ENCODE measurements around the gene PAPPA. TPM values are rescaled to one million over a fixed set of nuclear protein-coding genes. Genes with fewer than 3 reads are reported as not detected.

Gene PAPPA
- total and polyA plus RNA-seq, 2 of the 8 experiments (the other 6 are each of a cell fraction or from before 2014, with no cell fraction given): 0.18 to 0.63 TPM

GRCh38 chr9:116382053-116382452 lies 228.5 kb downstream of the PAPPA start:
- CTCF ChIA-PET (ENCODE audit: partially characterized antibody): interaction anchor here (1.0 to 1.6 kb wide), 2 partner anchors 34 to 221 kb away, joined by 3 to 4 read pairs; no protein-coding TSS in a partner anchor
- Histone ChIP-seq H2BK20ac (ENCODE audit: low read length) (no peak overlapping the region), H3K18ac (ENCODE audit: extremely low read depth, low read length) (no peak overlapping the region)

More at GRCh38 chr9:116382053-116382452, 228.5 kb downstream of the PAPPA start:
- H3K4me1 ChIP-seq (replicated peaks in 1 of 4; ENCODE audit: control insufficient read depth in 3 of 4, insufficient read depth in 4 of 4, low read length in 3 of 4): no peaks in the 10 kb centered on the region
- H3K4ac ChIP-seq (replicated peaks; ENCODE audit: insufficient read length, low read depth, low read length): no peak overlapping the region
- H4K5ac ChIP-seq (ENCODE audit: insufficient read length, low read depth, low read length): no peak overlapping the region
- H4K91ac ChIP-seq (replicated peaks; ENCODE audit: insufficient read length, low read length): no peak overlapping the region
- no peaks in the 10 kb centered on the region for H3K27me3 ChIP-seq (replicated peaks in 1 of 4; ENCODE audit: control insufficient read depth in 3 of 4, extremely low read depth in 1 of 4, insufficient read depth in 3 of 4, low read length in 3 of 4)
- TF ChIP-seq SRF (IDR thresholded peaks at IDR 0.05; ENCODE audit: low read depth, low read length): no peak
- TF ChIP-seq USF2 (IDR thresholded peaks at IDR 0.05; ENCODE audit: low read length): no peak
- TF ChIP-seq KDM1A (IDR thresholded peaks at IDR 0.05; ENCODE audit: borderline replicate concordance, low read length): no peak
- no peak for TF ChIP-seq SAP30 (IDR thresholded peaks at IDR 0.05; ENCODE audit: insufficient read depth, insufficient replicate concordance, low read length)
- no peak for TF ChIP-seq CTCF (IDR thresholded peaks at IDR 0.05; ENCODE audit: control extremely low read depth in 1 of 3, insufficient read depth in 1 of 3, low read depth in 1 of 3, low read length in 3 of 3)
- no peak for TF ChIP-seq ASH2L (IDR thresholded peaks at IDR 0.05; ENCODE audit: low read length)
- TF ChIP-seq E2F6 (IDR thresholded peaks at IDR 0.05): no peak
- no peak overlapping the region for H3K4me3 ChIP-seq (ENCODE audit: extremely low read depth in 1 of 4, insufficient read depth in 2 of 4, low read depth in 3 of 4, low read length in 4 of 4)
- no peaks in the 10 kb centered on the region for H3K23me2 ChIP-seq (ENCODE audit: low read depth, low read length)
- no peak overlapping the region for H2AFZ ChIP-seq (ENCODE audit: low read length)
- H3K23ac ChIP-seq (ENCODE audit: insufficient read length): no peak overlapping the region
- H3K79me2 ChIP-seq (ENCODE audit: control insufficient read depth in 1 of 2, insufficient read depth in 2 of 2, low read length in 2 of 2): no peaks in the 10 kb centered on the region
- no peak overlapping the region for H3K4me2 ChIP-seq (ENCODE audit: insufficient read depth in 1 of 2, low read depth in 2 of 2, low read length in 2 of 2)
- no peak for DNase-seq (ENCODE audit: low read depth in 1 of 2, low spot score in 2 of 2)
- peaks cover 0 to 2% (median 0%) of the 10 kb centered on the region in 4 experiments; a peak in 1 of 8 replicates for H3K36me3 ChIP-seq (ENCODE audit: control insufficient read depth in 2 of 4, insufficient read depth in 4 of 4, low read length in 3 of 4)
- no peak overlapping the region for H3K27ac ChIP-seq (ENCODE audit: low read depth, low read length)
- POLR2A ChIA-PET (ENCODE audit: partially characterized antibody): no interaction called here
- H3K79me1 ChIP-seq (ENCODE audit: low read depth, low read length): no peaks in the 10 kb centered on the region
- H2BK15ac ChIP-seq (ENCODE audit: low read length): no peak overlapping the region
- FAIRE-seq: no peak
- H3K56ac ChIP-seq (replicated peaks; ENCODE audit: insufficient read length, low read depth, low read length): no peak overlapping the region
- no peak overlapping the region for H3K9ac ChIP-seq (replicated peaks in 1 of 4; ENCODE audit: extremely low read depth in 1 of 4, low read depth in 3 of 4, low read length in 3 of 4)
- H4K8ac ChIP-seq (ENCODE audit: extremely low read depth, insufficient read depth, low read length): no peak overlapping the region
- H2BK12ac ChIP-seq (ENCODE audit: low read depth, low read length): no peak overlapping the region
- no peaks in the 10 kb centered on the region for H3K9me3 ChIP-seq (ENCODE audit: insufficient read depth in 2 of 2, low read depth in 1 of 2, low read length in 1 of 2)
- H3K14ac ChIP-seq (ENCODE audit: insufficient read length): no peak overlapping the region
- no peak overlapping the region for H2BK5ac ChIP-seq (ENCODE audit: low read depth, low read length)
- H4K20me1 ChIP-seq (replicated peaks in 1 of 2; ENCODE audit: control insufficient read depth in 1 of 2, insufficient read depth in 2 of 2, low read length in 2 of 2): no peaks in the 10 kb centered on the region
- WGBS, 2 experiments (ENCODE audit: extremely low coverage in 1 of 2, insufficient coverage in 1 of 2, insufficient read length in 1 of 2, insufficient replicate concordance in 2 of 2, low coverage in 1 of 2, low lambda C conversion rate in 2 of 2, missing lambda C conversion rate in 1 of 2): 87% methylated on average over 4 of the region's 4 CpGs; no CpG with 5 or more reads in 1 of the 2 experiments
- no peak overlapping the region for H2BK120ac ChIP-seq (replicated peaks; ENCODE audit: low read depth, low read length)
- H2AK5ac ChIP-seq (ENCODE audit: low read depth, low read length): no peak overlapping the region

Data from H1 (cell line).